GM19468 (cell line): ENCODE results near the gene CCR6.

Source experiments
- ATAC-seq: cut with Tn5 transposase; IDR thresholded peaks from one replicate; pipeline ENCODE4 v1.9.1; 2021; ENCODE audit warnings: mild to moderate bottlenecking, moderate library complexity, moderate number of reproducible peaks; ENCODE audit not compliant: unreplicated experiment; ENCODE audit errors: extremely low read depth

CCR6 gene

GRCh38 chr6:167097770-167098169 lies 25.1 kb upstream of the CCR6 start:
- ATAC-seq = no peak

- no peak for ATAC-seq
Measured at GRCh38 chr6:167098825-167099225, 24.1 kb upstream of the CCR6 start.

- ATAC-seq = no peak
Measured at GRCh38 chr6:167099707-167100106, 23.2 kb upstream of the CCR6 start.

GRCh38 chr6:167100241-167100674 lies 22.6 kb upstream of the CCR6 start:
- no peak for ATAC-seq

- ATAC-seq = no peak
Measured at GRCh38 chr6:167102318-167102717, 20.6 kb upstream of the CCR6 start.

- ATAC-seq = peak; percentile 93
Measured at GRCh38 chr6:167103041-167103891, 19.6 kb upstream of the CCR6 start.

GRCh38 chr6:167104388-167104787 lies 18.5 kb upstream of the CCR6 start:
- ATAC-seq = no peak

GRCh38 chr6:167105060-167105459 lies 17.8 kb upstream of the CCR6 start:
- ATAC-seq = no peak

- no peak for ATAC-seq
Measured at GRCh38 chr6:167106406-167106805, 16.5 kb upstream of the CCR6 start.

- no peak for ATAC-seq
Measured at GRCh38 chr6:167107787-167108186, 15.1 kb upstream of the CCR6 start.

GRCh38 chr6:167108278-167108677 lies 14.6 kb upstream of the CCR6 start:
- no peak for ATAC-seq

GRCh38 chr6:167109651-167110050 lies 13.2 kb upstream of the CCR6 start:
- no peak for ATAC-seq

- no peak for ATAC-seq
Measured at GRCh38 chr6:167111597-167111996, 11.3 kb upstream of the CCR6 start.

GRCh38 chr6:167112421-167112820 lies 10.5 kb upstream of the CCR6 start:
- ATAC-seq = no peak

- peak; percentile 54 for ATAC-seq
Measured at GRCh38 chr6:167113047-167113754, 9.7 kb upstream of the CCR6 start.

- ATAC-seq = peak; percentile 88
Measured at GRCh38 chr6:167113935-167114910, 8.7 kb upstream of the CCR6 start.

GRCh38 chr6:167115054-167115453 lies 7.8 kb upstream of the CCR6 start:
- no peak for ATAC-seq

- ATAC-seq = no peak
Measured at GRCh38 chr6:167116109-167116837, 6.6 kb upstream of the CCR6 start.

- no peak for ATAC-seq
Measured at GRCh38 chr6:167116838-167117228, 6.1 kb upstream of the CCR6 start.

- no peak for ATAC-seq
Measured at GRCh38 chr6:167118006-167118405, 4.9 kb upstream of the CCR6 start.
